ENCODE data around the gene NUCB1.

The NUCB1 gene

DNA sequence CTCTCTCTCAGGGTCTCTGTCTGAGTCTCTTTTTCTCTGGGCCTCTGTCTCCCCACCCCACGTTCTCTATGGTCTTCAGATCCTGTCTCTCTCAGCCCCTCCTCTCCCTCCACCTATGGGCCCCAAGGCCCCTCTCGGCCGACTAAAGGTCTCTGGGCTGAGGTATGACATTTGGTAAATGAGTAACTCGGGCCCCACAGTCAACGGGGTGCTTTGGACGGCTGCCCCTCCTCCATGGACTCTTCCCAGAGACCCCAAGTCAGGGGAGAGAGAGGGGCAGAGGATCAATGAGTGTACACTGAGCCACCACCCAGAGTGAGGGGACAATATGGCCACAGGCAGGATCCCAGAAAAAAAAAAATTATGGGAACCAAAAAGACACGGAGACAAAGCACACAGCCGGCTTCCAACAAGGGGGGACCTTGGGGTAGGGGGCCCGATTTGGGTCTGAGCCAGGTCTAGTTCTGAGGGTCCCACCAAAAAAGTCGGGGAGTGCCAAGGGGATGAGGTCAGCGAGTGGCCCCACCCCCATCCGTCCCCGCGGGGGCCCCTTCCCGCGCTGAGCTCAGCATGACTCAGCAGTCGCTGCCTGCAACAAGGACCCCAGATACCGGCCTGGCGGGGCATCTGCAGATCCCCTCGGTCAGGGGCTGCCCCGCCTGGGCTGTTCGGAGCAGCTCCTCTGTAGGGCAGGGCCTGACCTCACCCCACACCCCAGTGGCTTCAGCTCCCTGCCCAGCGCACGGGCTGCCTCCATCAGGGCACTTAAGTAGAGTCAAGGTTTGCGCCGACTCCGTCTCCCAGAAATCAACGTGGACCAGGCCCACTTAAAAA, 63.5 kb downstream of the NUCB1 start:
- DNase-seq (ENCODE audit: low spot score), result peak; percentile 31

DNA sequence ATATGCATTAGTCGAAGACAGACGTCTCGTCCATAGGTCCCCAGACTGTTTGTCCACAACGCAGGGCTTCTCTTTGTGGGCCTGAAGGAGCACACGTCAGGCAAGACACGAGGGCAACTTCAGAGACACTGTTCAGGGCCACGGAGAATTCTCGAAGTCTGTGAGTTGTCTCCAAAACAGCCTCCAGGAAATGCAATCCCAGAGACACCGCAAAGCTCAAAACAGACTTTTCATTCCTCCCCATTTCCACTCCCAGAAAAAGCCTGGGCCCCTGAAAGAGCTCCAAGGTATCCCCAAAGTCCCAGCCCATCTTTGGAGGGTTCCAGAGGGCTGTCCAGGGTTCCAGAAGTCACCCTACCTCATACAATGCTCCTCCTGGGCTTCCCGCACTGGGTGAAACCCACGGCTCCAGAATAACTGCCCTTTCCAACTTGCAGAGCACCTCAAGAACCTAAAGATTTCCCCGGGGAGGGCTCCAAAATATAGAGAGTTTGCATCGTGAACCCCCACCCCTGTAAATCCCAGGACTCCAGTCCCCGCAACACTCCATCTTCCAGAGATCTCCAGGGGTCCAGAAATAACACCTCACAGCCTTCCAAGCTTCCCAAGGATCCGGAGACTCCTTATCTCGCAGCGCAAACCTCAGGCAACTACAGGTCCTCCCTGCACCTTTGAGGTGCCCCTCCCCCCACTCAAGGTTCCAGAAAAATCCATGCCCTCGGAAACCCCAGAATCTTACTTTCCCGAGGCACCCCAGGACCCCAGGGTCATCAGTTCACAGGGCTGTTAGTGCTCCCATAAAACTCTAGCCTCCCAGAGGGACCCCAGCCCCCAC, 64.3 kb downstream of the NUCB1 start:
- DNase-seq (ENCODE audit: low spot score), result no peak

DNA sequence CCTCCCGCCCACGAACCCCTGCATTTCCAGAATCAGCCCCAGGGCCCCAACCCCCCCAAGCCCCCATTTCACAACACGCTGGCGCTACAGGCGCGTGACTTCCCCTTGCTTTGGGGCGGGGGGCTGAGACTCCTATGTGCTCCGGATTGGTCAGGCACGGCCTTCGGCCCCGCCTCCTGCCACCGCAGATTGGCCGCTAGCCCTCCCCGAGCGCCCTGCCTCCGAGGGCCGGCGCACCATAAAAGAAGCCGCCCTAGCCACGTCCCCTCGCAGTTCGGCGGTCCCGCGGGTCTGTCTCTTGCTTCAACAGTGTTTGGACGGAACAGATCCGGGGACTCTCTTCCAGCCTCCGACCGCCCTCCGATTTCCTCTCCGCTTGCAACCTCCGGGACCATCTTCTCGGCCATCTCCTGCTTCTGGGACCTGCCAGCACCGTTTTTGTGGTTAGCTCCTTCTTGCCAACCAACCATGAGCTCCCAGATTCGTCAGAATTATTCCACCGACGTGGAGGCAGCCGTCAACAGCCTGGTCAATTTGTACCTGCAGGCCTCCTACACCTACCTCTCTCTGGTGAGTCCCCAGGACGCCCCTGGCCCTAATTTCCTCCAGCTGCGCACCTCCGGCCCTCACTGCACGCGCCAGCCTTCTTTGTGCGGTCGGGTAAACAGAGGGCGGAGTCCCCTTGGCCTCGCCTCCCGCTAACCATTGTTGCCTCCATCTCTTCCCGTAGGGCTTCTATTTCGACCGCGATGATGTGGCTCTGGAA, 65.1 kb downstream of the NUCB1 start, which contains the start of gene FTL:
TSS of gene FTL (plus strand) at position 270 of the 766 bp plus-strand sequence. CDS start at position 469, 199 bp downstream.
- DNase-seq (ENCODE audit: low spot score), result peak; percentile 97

DNA sequence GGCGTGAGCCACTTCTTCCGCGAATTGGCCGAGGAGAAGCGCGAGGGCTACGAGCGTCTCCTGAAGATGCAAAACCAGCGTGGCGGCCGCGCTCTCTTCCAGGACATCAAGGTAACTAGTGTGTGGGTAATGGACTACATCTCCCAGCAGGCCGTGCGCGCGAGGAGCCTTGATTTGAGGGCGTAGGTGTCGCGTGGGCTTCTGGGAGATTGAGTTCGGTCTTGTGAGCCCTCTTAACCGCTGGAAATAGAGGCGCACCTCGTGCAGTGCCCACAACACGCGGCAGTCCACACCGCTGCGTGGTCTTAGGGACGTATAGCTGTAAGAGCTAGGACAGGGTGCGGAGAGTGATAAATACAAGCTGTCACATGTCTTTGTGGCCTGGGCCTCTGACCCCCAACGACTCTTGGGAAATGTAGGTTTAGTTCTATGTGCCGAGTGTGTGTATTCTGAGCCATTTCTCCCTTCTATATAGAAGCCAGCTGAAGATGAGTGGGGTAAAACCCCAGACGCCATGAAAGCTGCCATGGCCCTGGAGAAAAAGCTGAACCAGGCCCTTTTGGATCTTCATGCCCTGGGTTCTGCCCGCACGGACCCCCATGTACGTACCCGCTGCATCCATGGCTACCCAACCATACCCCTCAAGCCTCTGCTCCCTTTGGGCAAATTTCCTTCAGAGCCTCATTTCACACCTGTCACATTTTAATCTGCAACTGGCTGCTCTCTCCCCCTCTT, 65.9 kb downstream of the NUCB1 start:
- DNase-seq (ENCODE audit: low spot score), result peak; percentile 83

DNA sequence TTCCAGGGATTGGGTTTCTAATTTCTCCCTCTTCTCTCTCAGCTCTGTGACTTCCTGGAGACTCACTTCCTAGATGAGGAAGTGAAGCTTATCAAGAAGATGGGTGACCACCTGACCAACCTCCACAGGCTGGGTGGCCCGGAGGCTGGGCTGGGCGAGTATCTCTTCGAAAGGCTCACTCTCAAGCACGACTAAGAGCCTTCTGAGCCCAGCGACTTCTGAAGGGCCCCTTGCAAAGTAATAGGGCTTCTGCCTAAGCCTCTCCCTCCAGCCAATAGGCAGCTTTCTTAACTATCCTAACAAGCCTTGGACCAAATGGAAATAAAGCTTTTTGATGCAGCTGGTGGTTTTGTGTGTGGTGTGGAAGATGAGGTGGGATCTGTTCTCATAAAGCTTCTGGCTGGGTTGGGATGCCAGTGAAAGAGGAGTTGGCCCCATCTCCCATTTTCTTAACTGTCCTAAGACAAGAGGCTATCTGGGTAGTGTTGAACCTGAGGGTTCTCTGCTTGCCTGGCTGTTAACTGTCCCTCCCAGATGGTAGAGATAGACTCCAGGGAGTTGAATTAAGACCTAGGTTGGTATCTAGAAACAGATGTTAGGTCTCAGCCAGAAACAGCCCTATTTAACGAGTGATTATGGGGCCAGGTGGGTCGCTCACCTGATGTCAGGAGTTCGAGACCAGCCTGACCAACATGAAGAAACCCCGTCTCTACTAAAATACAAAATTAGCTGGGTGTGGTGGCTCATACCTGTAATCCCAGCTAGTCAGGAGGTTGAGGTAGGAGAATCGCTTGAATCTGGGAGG, 66.6 kb downstream of the NUCB1 start:
- no peak for DNase-seq (ENCODE audit: low spot score)

DNA sequence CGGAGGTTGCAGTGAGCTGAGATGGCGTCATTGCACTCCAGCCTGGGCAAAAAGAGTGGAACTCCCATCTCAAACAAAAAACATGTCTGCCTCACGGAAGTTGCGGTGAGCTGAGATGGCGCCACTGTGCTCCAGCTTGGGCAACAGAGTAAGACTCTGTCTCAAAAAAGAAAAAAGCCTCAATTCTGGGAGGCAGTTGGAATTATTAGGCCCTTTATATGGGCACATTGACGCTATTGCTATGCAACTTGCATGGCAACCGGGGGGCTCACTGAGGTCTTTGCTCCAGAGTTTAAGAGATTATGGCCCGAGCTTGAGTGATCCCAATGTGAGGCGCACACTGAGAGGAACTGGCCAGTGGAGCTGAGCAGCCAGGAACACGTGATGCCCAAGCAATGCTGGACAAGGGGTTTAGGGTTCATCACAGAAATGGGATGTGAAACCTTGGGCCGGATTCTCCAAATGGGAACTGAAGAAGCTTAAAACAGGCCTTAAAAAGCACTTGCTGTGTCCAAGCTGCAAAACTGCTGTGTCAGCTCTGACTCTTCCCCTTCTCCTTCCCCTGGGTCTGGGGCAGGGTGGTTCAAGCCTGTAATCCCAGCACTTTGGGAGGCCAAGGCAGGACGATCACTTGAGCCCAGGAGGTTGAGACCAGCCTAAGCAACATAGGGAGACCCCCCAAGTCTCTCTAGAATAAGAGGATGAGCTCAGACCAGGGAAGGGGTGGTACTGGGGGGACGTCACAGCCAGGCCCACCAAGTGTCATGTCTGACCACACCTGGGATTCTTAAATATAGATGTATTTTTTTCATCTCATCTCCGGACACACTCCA, 67.5 kb downstream of the NUCB1 start:
- no peak for DNase-seq (ENCODE audit: low spot score)

DNA sequence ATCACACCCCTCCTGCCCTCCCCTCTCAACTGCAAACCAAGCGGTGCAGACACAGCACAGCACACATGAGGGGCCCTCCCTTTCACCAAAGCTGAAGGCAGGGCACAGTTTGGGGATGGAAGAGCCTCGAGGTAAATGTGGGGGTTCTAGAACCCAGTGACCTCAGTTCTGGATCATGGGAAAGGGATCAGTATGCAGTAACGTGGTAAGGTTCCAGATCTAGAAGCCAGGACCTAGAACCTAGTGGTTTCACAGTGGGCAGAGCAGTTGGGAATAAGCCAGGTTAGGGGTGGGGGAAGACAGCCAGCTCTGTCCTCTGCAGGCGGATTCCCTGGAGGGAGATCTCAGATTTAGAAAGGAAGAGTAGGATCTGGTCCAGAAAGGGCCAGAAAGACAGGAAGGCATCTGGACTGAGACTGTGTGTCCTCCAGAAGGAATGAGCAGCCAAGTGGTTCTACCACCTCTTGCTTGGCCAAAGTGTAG, 68.1 kb downstream of the NUCB1 start:
- no peak for DNase-seq (ENCODE audit: low spot score)

DNA sequence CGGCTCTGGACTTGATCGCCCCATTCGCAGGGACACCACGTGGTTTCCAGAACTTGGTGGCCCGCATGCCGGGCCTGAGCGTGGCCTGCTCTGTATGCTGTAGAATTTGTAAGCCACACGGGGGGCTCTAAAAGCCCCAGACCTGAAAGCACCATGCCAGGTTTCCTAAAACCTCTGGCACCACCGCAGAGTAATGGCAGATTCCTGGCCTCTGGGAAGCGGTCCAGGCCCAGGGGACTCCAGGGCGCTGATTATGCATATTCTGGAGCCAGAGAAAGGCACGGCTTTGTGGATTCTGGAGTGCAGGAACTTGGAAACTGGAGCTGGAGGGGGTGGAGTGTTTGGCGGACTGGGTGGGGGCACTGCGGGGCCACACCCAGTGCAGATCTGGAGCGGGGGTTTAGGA, 68.7 kb downstream of the NUCB1 start:
- no peak for DNase-seq (ENCODE audit: low spot score)

DNA sequence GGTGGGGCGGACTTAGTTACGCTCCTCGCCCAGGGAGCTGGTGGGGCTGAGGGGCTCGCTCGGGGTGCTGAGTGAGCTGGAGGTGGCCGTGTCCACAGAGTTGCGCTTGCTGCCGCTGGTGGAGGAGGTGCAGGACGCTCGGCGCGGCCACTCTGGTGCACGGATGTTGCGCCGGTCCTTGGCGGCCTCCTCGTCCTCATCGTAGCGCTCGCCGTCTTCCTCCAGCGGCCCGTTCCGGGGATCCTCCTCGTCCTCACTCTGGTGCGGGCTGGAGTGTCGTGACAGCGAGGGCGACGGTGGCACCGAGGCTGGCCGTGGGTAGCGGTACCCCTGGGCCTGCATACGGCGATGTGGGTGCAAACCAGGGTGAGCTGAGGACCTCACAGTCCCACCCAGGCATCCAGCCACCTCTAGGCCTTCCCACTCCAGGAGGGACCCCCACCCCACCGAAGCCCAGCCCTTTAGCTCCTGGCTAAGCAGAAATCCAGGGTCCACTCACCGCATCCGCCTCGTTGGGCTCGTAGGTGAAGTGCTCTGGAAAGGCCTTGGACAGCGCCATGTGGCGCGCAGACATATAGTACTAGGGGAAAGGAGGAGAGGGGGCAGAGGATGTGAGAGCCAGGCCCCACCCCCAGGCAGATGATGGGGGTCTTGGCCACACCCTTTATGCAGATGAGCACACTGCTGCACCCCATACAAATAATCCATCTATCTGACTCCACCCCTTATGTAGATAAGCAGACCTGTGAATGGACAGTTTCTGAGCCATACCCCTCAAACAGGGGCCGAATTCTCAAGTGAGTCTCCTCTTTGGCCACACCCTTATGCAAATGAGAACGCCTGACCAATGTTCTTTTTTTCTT, 69.4 kb downstream of the NUCB1 start:
- no peak for DNase-seq (ENCODE audit: low spot score)

DNA sequence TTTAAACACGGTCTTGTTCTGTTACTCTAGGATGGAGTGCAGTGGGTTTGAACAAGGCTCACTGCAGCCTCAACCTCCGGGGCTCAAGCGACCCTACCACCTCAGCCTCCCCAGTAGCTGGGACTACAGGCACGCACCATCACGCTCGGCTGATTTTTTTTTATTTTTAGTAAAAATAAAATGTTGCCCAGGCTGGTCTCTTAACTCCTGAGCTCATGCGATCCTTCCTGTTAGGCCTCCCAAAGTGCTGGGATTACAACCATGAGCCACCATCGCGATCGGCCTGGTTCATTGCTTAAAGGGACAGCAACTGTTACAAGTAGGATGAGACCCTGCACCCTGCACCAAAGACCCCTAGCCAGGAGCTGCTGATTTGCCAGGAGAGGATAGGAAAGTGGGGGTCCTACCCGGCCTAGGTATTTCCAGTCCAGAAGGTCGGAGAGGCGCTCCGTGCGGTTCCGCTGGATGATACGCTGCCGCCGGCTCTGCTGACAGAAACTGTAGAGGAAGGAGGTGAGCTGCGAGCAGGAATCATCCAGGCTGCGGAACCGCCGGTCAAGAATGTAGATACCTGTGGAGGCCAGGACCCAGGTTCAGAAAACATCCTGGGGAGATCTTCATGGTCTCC, 70.1 kb downstream of the NUCB1 start:
- no peak for DNase-seq (ENCODE audit: low spot score)

DNA sequence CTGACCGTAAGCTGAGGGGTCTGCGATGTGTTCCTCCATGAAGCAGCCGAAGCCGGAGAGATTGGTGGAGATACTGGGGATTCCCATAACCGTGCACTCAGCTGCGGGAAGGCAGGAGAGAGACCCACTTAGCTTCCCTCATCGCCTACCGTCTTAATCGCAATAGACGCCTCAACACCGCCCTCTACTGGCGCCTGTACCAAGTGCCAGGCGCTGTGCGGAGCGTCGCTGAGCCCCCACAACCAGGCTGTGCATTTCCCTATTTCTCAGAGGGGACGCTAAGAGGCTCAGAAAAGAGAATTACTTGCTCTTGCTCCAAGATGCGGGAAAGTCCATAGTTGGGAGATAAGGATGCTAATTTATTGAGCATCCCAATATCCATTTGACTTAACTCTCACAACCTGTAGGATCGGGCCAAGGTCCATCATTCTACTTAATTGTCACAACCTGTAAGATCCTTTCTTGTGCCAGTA, 70.8 kb downstream of the NUCB1 start:
- peak; percentile 84 for DNase-seq (ENCODE audit: low spot score)
